Adrenal gland (tissue), 12 donors: ENCODE data around the gene BNC2. TPM values are rescaled to one million over a fixed set of nuclear protein-coding genes. Genes with fewer than 3 reads are reported as not detected.
A peak's percentile ranks its signal among the peaks of the same experiment; 100 is the strongest.

Source experiments
- DNase-seq, 7 donors: peaks; one replicate each; pipeline ENCODE4 v3.0.0-alpha.2; 2019 to 2020
- H3K27ac ChIP-seq, 5 donors: fragments of 200-600 bp; sonication (generic) in 4 of 5; 1 replicate in 3 of 5; 2 replicates in 2 of 5; pipeline versions ENCODE4 v1.5.1 to v1.8.0; 2016 to 2020; ENCODE audit warnings: mild to moderate bottlenecking in 1 of 5
- H3K27me3 ChIP-seq: fragments of 200-600 bp; 2 replicates; pipeline ENCODE4 v1.8.0; 2021
- H3K36me3 ChIP-seq, 2 donors: fragments of 200-600 bp; replicated peaks in 1 of 2; 1 replicate in 1 of 2; 2 replicates in 1 of 2; pipeline versions ENCODE4 v1.5.1 to v1.8.0; 2018 to 2022
- H3K4me1 ChIP-seq, 2 donors: fragments of 200-600 bp; replicated peaks in 1 of 2; 1 replicate in 1 of 2; 2 replicates in 1 of 2; pipeline versions ENCODE4 v1.5.1 to v1.8.0; 2018 to 2021
- H3K4me3 ChIP-seq, 4 donors: fragments of 200-600 bp; sonication (generic) in 3 of 4; one replicate each; pipeline ENCODE4 v1.5.1; 2016 to 2018
- H3K9me3 ChIP-seq, 3 donors: fragments of 200-600 bp; sonication (generic) in 1 of 3; replicated peaks in 1 of 3; 1 replicate in 2 of 3; 2 replicates in 1 of 3; pipeline versions ENCODE4 v1.5.1 to v1.8.0; 2016 to 2021
- CTCF ChIP-seq, 6 experiments: fragments of 450-650 bp in 4 of 6; fragments of 200-600 bp in 2 of 6; sonication (generic) in 1 of 6; IDR thresholded peaks; 1 replicate in 5 of 6; 2 replicates in 1 of 6; pipeline versions ENCODE4 v1.5.1 to v1.8.0; 2016 to 2021; ENCODE audit warnings: antibody characterized with exemption in 6 of 6, mild to moderate bottlenecking in 2 of 6, moderate library complexity in 1 of 6
- POLR2A ChIP-seq, 2 donors: fragments of 450-650 bp; IDR thresholded peaks; one replicate each; pipeline ENCODE4 v1.6.1; 2017; ENCODE audit warnings: antibody characterized with exemption in 2 of 2, mild to moderate bottlenecking in 2 of 2, moderate library complexity in 1 of 2
- WGBS, 4 donors: extraction: QIAGEN DNeasy Blood & Tissue Kit in 2 of 4; methylation state at CpG; one replicate each; pipeline versions ENCODE4 v1.1.5 to v1.1.7; 2013 to 2017; 5-methylcytosine and 5-hydroxymethylcytosine counted together
- intact Hi-C, 2 donors: fragments of 100-400 bp; cut with DNase I; formaldehyde crosslinking; loops; one replicate each; pipeline versions ENCODE4 v1.14.1 to v1.15.0; 2022 to 2023
- polyA plus RNA-seq, 3 donors: library from polyadenylated mRNA; stranded (reverse); fragments of 200-250 nt in 2 of 3; fragments of 350-450 nt in 1 of 3; fragmentation: Illumina TruSeq in 1 of 3; extraction: RNeasy Lipid Tissue Mini Kit (QIAGEN cat#74804) in 1 of 3; gene quantifications; one replicate each; pipeline ENCODE4 v1.2.3, GENCODE V29; 2013 to 2014
- total RNA-seq, 9 donors: library from RNA; depleted of rRNA in 4 of 9; stranded (reverse); fragments of >200 nt in 4 of 9; fragments of 120-200 nt in 1 of 9; fragmentation: NEBNext Ultra II Directional in 1 of 9; extraction: Animal tissue kit (Norgen Biotek cat#: 25700) in 1 of 9; gene quantifications; one replicate each; pipeline versions ENCODE4 v1.1.0 to v1.2.4, GENCODE V29; 2013 to 2023
- donor health status: healthy with polysubstance abuse.
- donor health status: Bipolar disorder and iron deficiency.
- donor health status: DM: yes; HTN: yes; CAD: no.
- donor health status: DM: no; HTN: no; CAD: no.
- donor health status: DM: no; HTN: no; CAD: no.
- donor health status: DM: yes; HTN: yes; CAD: no.

Gene BNC2
- total and polyA plus RNA-seq, 12 donors: 1.1 to 11.1 (median 5.0) TPM

DNA sequence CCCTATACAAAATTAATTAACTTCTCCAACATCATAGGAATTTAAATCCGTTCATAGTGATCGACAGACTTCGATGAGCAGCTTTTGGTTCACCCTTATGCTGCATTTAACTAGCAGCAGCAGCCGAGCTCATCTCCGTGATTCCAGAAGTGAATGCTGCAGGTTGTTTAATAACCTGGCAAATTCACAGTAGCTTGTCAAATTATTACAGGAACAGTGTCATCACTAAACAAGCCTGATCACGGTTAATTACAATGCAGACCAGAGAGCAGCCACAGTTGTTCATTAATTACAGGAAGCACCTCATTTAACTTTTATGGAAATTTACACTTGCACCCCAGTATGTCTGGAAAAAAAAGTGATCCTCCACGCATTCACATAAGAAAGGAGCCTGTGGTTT, 188.2 kb downstream of the BNC2 start:
- Histone ChIP-seq H3K27ac (no peak overlapping the region), H3K36me3 (no peaks in the 10 kb centered on the region), H3K9me3 (no peaks in the 10 kb centered on the region), H3K4me1 (no peaks in the 10 kb centered on the region), H3K27me3 (no peaks in the 10 kb centered on the region), H3K4me3 (no peak overlapping the region)
- intact Hi-C loops: no loop called here
- 75 to 89% (median 87%) methylated on average over 7 of the region's 7 CpGs for WGBS, 4 donors
- no peak for DNase-seq
- TF ChIP-seq POLR2A (IDR thresholded peaks at IDR 0.05) (no peak), CTCF (IDR thresholded peaks at IDR 0.05) (no peak)

- WGBS, 4 donors: 63 to 80% (median 73%) methylated on average over 7 of the region's 7 CpGs
- H3K4me1 ChIP-seq: no peaks in the 10 kb centered on the region
- TF ChIP-seq POLR2A (IDR thresholded peaks at IDR 0.05) (no peak), CTCF (IDR thresholded peaks at IDR 0.05) (no peak)
- DNase-seq: no peak
- intact Hi-C loops: no loop called here
- H3K36me3 ChIP-seq: no peaks in the 10 kb centered on the region
- H3K27ac ChIP-seq: peak overlapping the region in 1 of 5 donors; percentile 2
- H3K9me3 ChIP-seq: no peaks in the 10 kb centered on the region
- no peak overlapping the region for H3K4me3 ChIP-seq
- H3K27me3 ChIP-seq: no peaks in the 10 kb centered on the region
Observed at GRCh38 chr9:16681652-16681987, 188.8 kb downstream of the BNC2 start.

DNA sequence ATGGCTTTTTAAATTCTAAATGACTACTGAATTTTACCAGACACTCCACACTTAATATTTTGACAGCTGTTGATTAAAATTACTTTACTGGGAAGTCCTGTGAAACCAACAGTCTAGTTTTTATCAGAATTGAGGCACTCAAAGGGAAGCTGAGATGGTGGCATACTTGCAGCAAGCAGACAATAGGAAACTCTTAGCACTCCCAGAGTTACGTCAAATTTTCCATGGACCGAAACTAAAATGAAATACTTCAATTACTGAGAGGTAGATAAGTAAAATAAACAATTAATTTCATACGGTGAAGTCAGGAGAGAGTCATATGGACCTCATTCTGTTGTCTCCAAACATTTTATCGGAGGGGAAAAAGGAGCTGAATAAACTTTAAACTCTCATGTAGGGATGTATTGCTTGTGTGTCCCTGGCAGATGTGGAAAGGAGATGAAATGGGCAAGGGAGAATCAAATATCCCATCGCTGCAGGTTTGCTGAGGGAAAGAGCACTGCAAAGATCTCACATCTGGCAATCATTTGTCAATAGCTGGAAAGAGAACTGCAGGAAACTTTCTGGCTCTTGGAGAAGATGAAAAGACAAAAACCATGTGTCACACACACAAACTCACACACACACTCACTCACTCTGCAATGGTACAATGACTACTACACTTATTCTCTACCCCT, 189.4 kb downstream of the BNC2 start:
- H3K27me3 ChIP-seq: no peaks in the 10 kb centered on the region
- H3K4me1 ChIP-seq: no peaks in the 10 kb centered on the region
- TF ChIP-seq CTCF (IDR thresholded peaks at IDR 0.05) (no peak), POLR2A (IDR thresholded peaks at IDR 0.05) (no peak)
- no peak for DNase-seq
- intact Hi-C loops: no loop called here
- H3K4me3 ChIP-seq: no peak overlapping the region
- WGBS, 4 donors: 76 to 90% (median 84%) methylated on average over 5 of the region's 5 CpGs
- no peaks in the 10 kb centered on the region for H3K36me3 ChIP-seq
- peak overlapping the region in 1 of 5 donors; percentile 2 for H3K27ac ChIP-seq
- H3K9me3 ChIP-seq: no peaks in the 10 kb centered on the region

DNA sequence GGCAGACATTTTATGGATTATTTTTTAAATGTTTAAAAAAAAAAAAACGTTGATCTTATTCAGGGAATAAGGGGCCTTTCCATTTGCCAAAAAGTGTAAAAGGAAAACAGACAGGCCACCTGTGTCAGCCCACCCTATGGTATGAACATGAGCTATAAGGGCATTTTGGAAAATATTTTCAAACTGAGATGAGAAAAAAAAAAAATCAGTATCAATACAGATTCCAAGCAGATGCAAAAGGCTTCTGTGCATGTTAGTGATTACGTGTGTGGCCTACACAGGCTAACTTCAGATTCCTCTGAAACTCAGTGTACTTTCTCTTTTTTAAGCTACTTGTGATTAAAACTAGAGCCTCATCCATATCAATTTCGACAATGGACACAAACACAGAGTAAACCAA, 189.9 kb downstream of the BNC2 start:
- H3K4me3 ChIP-seq: no peak overlapping the region
- DNase-seq: no peak
- TF ChIP-seq POLR2A (IDR thresholded peaks at IDR 0.05) (no peak), CTCF (IDR thresholded peaks at IDR 0.05) (no peak)
- no peaks in the 10 kb centered on the region for H3K27me3 ChIP-seq
- WGBS, 4 donors: 72 to 79% (median 76%) methylated on average over 3 of the region's 3 CpGs
- H3K36me3 ChIP-seq: no peaks in the 10 kb centered on the region
- H3K27ac ChIP-seq: no peak overlapping the region
- H3K4me1 ChIP-seq: no peaks in the 10 kb centered on the region
- intact Hi-C loops: no loop called here
- H3K9me3 ChIP-seq: no peaks in the 10 kb centered on the region
